Right lobe of liver (tissue), 6 donors: ENCODE measurements around the gene TMCC2. TPM values are rescaled to one million over a fixed set of nuclear protein-coding genes. Genes with fewer than 3 reads are reported as not detected.
"Not testable (repeated sequence)": the region's sequence is repeated elsewhere in the genome, so short reads cannot be mapped to it uniquely, and the experiment has no call there.

Experiments
- ATAC-seq, 4 donors: fragments of 200-7000 bp; cut with Tn5 transposase; one replicate each; pipeline ENCODE4 v1.9.1; 2020; ENCODE audit warnings: mild to moderate bottlenecking in 4 of 4, moderate library complexity in 4 of 4
- DNase-seq, 3 donors: peaks; one replicate each; pipeline ENCODE4 v3.0.0-alpha.2; 2020
- H3K27ac ChIP-seq, 3 donors: fragments of 200-600 bp; one replicate each; pipeline ENCODE4 v1.8.0; 2022
- H3K27me3 ChIP-seq, 2 donors: fragments of 200-600 bp; one replicate each; pipeline ENCODE4 v1.8.0; 2022
- H3K36me3 ChIP-seq, 4 donors: fragments of 200-600 bp; sonication (generic) in 1 of 4; one replicate each; pipeline versions ENCODE4 v1.5.1 to v1.8.0; 2017 to 2022; ENCODE audit warnings: control low read depth in 1 of 4
- H3K4me1 ChIP-seq, 4 donors: fragments of 200-600 bp; sonication (generic) in 1 of 4; one replicate each; pipeline versions ENCODE4 v1.5.1 to v1.8.0; 2017 to 2022; ENCODE audit warnings: control low read depth in 1 of 4
- H3K4me3 ChIP-seq, 3 donors: fragments of 200-600 bp; one replicate each; pipeline ENCODE4 v1.8.0; 2022
- H3K9me3 ChIP-seq, 4 donors: fragments of 200-600 bp; sonication (generic) in 1 of 4; one replicate each; pipeline versions ENCODE4 v1.5.1 to v1.8.0; 2017 to 2022; ENCODE audit warnings: control low read depth in 1 of 4
- POLR2A ChIP-seq: fragments of 450-650 bp; IDR thresholded peaks from one replicate; pipeline ENCODE4 v1.6.1; 2017; ENCODE audit warnings: antibody characterized with exemption, mild to moderate bottlenecking
- WGBS: methylation state at CpG from one replicate; pipeline ENCODE4 v1.1.6; 2018; ENCODE audit warnings: low coverage, low lambda C conversion rate; ENCODE audit not compliant: insufficient coverage; ENCODE audit errors: missing lambda C conversion rate; 5-methylcytosine and 5-hydroxymethylcytosine counted together
- intact Hi-C, 2 donors: fragments of 100-400 bp; cut with DNase I; formaldehyde crosslinking; loops; one replicate each; pipeline versions ENCODE4 v1.11.2 to v1.14.1; 2022
- total RNA-seq, 6 experiments: library from RNA; depleted of rRNA in 2 of 6; stranded (reverse); fragments of >200 nt in 2 of 6; fragmentation: NEBNext Ultra II Directional in 3 of 6; extraction: Animal tissue kit (Norgen Biotek cat#: 25700) in 3 of 6; gene quantifications; one replicate each; pipeline versions ENCODE4 v1.1.0 to v1.2.4, GENCODE V29; 2016 to 2023
- TF ChIP-seq, protein P1 (sequence below), 4 donors: fragments of 200-600 bp in 3 of 4; fragments of 450-650 bp in 1 of 4; IDR thresholded peaks; one replicate each; pipeline versions ENCODE4 v1.5.1 to v1.8.0; 2016 to 2022; ENCODE audit warnings: antibody characterized with exemption in 4 of 4, mild to moderate bottlenecking in 2 of 4
- donor health status: DM: no; HTN: yes; CAD: no.
- donor health status: DM: no; HTN: no; CAD: no.
- donor health status: DM: no; HTN: no; CAD: no.
- donor health status: DM: no; HTN: yes; CAD: no.
- donor health status: DM: no; HTN: yes; CAD: no.

The TMCC2 gene
- total RNA-seq, 6 experiments from 2014 or later: 0.14 to 5.9 (median 0.30) TPM

DNA sequence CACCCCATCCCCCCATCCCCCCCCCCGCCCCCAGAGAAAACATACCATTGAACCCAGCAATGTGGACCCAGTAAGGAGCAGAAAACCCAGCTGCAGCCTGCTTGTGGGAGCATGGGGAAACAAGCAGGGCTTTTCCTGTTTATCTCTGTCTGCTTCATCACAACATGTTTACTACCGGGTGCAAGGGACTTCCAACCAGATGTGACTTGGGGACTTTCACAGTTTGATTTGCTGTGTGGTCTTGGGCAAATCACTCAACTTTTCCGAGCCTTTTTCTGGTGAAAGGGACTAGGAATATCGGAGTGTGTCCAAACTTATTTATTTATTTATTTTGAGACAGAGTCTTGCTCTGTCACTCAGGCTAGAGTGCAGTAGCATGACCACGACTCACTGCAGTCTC lies 3.2 kb downstream of the TMCC2 start:
- Histone ChIP-seq H3K27me3 (no peaks in the 10 kb centered on the region), H3K4me3 (no peak overlapping the region), H3K27ac (no peak overlapping the region), H3K36me3 (no peaks in the 10 kb centered on the region), H3K4me1 (peaks cover 0 to 9% (median 0%) of the 10 kb centered on the region in 4 donors), H3K9me3 (no peaks in the 10 kb centered on the region)
- WGBS: 51% methylated on average over 3 of the region's 5 CpGs
- TF ChIP-seq POLR2A: no peak
- TF ChIP-seq, protein P1, sequence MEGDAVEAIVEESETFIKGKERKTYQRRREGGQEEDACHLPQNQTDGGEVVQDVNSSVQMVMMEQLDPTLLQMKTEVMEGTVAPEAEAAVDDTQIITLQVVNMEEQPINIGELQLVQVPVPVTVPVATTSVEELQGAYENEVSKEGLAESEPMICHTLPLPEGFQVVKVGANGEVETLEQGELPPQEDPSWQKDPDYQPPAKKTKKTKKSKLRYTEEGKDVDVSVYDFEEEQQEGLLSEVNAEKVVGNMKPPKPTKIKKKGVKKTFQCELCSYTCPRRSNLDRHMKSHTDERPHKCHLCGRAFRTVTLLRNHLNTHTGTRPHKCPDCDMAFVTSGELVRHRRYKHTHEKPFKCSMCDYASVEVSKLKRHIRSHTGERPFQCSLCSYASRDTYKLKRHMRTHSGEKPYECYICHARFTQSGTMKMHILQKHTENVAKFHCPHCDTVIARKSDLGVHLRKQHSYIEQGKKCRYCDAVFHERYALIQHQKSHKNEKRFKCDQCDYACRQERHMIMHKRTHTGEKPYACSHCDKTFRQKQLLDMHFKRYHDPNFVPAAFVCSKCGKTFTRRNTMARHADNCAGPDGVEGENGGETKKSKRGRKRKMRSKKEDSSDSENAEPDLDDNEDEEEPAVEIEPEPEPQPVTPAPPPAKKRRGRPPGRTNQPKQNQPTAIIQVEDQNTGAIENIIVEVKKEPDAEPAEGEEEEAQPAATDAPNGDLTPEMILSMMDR (IDR thresholded peaks at IDR 0.05): no peak
- intact Hi-C loops: no loop called here
- DNase-seq: no peak
- no peak for ATAC-seq

DNA sequence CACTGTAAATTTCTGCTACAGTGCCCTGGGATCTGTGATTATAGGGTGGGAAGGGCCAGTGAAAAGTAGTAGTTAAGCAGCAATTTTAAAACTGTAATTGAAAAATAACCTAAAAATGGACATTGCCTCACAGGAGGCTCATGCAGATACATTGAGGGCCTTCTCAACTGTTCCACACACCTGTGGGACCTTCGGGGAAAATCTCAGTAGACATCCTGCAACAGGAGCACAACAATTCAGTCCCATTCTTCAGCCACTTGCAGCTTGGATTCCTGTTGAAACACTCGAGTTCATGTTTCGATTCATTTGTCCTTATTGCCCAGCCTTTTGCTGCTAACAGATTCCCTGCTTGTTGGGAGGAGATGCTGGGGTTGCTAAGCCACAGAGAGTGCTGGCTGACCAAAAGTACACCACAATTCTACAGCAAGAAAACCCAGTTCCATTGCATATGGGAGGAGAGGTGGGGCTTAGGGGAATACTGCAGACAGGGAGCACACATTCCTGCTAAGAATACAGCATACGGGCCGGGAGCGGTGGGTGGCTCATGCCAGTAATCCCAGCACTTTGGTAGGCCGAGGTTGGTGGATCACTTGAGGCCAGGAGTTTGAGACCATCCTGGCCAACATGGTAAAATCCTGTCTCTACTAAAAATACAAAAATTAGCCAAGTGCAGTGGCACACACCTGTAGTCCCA lies 4.5 kb downstream of the TMCC2 start:
- no peak for DNase-seq
- Histone ChIP-seq H3K27ac (no peak overlapping the region), H3K9me3 (no peaks in the 10 kb centered on the region), H3K27me3 (no peaks in the 10 kb centered on the region), H3K36me3 (no peaks in the 10 kb centered on the region), H3K4me1 (peaks cover 0 to 9% (median 0%) of the 10 kb centered on the region in 4 donors), H3K4me3 (no peak overlapping the region)
- TF ChIP-seq POLR2A: no peak
- TF ChIP-seq, protein P1 (IDR thresholded peaks at IDR 0.05): no peak
- intact Hi-C loops: no loop called here
- no peak for ATAC-seq
- 76% methylated on average over 4 of the region's 7 CpGs for WGBS

DNA sequence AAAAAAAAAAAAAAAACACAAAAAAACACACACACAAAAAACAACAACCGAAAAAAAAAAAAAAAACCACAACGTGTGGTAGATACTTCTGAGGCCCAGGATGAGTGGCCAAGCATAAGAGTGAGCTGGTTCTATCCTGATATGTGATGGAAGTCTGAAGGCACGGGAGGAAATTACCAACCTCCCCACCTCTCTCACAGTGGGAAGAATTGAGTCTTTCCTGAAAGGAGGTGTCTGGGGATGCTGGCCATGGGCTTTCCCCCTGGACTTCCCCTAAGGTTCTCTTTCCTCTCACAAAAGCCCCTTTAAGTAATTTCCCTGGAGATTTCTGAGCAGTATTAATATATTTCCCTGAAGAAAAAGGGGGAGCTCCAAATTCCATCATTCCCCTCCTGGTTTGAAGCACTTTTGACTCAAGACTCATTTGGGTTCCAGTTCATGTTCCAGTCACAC lies 5.2 kb downstream of the TMCC2 start:
- Histone ChIP-seq H3K4me3 (no peak overlapping the region), H3K27me3 (no peaks in the 10 kb centered on the region), H3K36me3 (no peaks in the 10 kb centered on the region), H3K9me3 (no peaks in the 10 kb centered on the region), H3K4me1 (peaks cover 0 to 9% (median 0%) of the 10 kb centered on the region in 4 donors), H3K27ac (no peak overlapping the region)
- intact Hi-C loops: no loop called here
- TF ChIP-seq, protein P1 (IDR thresholded peaks at IDR 0.05): no peak
- TF ChIP-seq POLR2A: no peak
- DNase-seq (no peak), ATAC-seq (no peak)
- 56% methylated on average over 3 of the region's 3 CpGs for WGBS

DNA sequence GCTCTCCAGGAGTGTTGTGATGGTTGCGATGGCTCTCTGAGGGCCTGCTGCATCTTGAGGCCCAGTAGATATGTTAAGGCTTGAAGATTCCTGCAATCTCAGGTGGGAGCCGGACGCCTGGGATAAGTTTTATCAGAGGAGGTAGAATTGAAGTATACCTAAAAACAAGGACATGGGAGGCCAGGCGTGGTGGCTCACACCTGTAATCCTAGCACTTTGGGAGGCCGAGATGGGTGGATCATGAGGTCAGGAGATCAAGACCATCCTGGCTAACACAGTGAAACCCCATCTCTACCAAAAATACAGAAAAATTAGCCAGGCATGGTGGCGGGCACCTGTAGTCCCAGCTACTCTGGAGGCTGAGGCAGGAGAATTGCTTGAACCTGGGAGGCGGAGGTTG lies 6.2 kb downstream of the TMCC2 start:
- intact Hi-C loops, DNase-seq: not testable (repeated sequence)

DNA sequence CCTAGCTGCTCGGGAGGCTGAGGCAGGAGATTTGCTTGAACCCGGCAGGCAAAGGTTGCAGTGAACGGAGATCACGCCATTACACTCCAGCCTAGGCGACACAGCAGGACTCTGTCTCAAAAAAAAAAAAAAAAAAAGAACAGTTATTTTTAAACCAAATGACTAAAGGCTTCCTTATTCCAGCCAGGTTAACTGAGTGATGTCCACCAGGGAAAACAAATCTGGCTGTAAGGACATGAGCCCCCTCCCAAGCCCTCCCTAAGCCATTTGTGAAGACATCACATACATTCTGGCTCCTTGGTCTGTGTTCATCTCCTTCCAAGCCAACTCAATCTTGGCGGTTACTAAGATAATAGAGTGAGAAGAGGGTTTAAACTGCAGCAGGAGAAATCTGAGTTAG lies 8.2 kb downstream of the TMCC2 start:
- ATAC-seq (no peak), DNase-seq (no peak)
- intact Hi-C loops: no loop called here
- Histone ChIP-seq H3K4me1 (no peaks in the 10 kb centered on the region), H3K36me3 (no peaks in the 10 kb centered on the region), H3K4me3 (no peak overlapping the region), H3K9me3 (no peaks in the 10 kb centered on the region), H3K27ac (no peak overlapping the region), H3K27me3 (no peaks in the 10 kb centered on the region)
- TF ChIP-seq, protein P1 (IDR thresholded peaks at IDR 0.05): no peak
- no peak for TF ChIP-seq POLR2A
- 73% methylated on average over 2 of the region's 6 CpGs for WGBS

More for the DNA sequence above, 6.2 kb downstream of the TMCC2 start:
- not testable (repeated sequence) for H3K4me1 ChIP-seq, ATAC-seq, H3K36me3 ChIP-seq, H3K27me3 ChIP-seq, H3K27ac ChIP-seq, H3K4me3 ChIP-seq, H3K9me3 ChIP-seq
- WGBS: 91% methylated on average over 7 of the region's 7 CpGs
